HPDE6-E6E7 (cell line): ENCODE data around the gene MAPK7.

ENCODE experiments used
- DNase-seq: peaks from one replicate; pipeline ENCODE4 v3.0.0; 2011; ENCODE audit warnings: missing footprints; ENCODE audit errors: extremely low spot score

MAPK7 gene

DNA sequence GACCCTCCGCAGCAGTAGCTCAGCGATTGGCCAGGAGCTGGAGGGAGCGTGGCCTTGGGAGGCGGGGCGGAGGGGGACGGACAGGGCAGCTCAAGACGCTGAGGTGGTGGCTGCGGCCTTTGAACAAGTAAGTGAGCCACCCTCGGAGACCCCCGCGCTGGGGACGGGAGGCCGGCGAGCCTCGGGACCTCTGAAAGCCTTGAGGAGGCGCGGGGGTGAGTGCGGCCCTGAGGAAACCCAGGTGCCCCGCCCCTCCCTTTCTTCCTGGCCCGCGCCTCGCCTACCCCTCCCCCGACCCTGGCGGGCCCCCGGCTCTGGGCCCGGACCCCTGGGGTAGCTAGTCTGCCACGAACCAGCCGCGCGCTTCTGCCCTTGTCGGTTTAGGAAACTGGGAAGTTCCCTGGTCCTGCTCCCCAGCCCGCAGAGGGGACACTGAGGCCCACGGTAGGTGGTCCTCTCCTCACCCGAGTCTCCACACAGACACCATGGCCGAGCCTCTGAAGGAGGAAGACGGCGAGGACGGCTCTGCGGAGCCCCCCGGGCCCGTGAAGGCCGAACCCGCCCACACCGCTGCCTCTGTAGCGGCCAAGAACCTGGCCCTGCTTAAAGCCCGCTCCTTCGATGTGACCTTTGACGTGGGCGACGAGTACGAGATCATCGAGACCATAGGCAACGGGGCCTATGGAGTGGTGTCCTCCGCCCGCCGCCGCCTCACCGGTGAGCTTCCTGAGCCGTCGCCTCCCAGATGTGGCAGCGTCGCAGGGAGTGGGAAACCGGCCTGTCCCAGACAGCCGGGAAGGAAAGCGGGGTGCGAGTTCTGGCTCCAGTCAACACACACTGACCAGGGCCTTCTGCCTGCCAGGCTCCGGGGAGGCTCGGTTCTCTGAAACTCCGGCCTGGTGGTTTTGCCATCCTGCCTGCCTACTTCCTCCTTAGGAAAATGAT is at the start of gene MAPK7:
MAPK7 (plus strand) TSS at position 83 of the 945 bp plus-strand sequence; CDS start at position 486, 403 bp downstream.
- DNase-seq = no peak

DNA sequence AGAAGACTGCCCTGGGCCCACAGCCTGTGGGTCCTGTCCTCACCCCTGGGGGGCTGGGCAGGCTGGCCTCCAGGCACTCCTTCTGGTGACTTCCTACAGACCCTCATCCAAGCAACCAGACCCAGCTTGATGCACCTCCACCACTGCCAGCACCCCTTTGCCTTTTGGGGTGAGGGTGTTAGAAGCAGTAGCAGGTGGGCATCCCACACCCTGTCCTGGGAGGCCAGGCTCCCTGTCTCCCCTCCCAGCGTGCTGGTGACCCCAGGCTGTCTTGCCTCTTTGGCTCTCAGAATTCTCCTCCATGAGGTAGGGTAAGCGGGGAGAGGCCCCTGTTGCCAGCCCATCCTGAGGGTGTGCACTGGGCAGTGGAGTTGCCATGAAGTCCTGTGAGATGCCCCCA is 49.2 kb upstream of the MAPK7 start:
- DNase-seq = no peak

DNA sequence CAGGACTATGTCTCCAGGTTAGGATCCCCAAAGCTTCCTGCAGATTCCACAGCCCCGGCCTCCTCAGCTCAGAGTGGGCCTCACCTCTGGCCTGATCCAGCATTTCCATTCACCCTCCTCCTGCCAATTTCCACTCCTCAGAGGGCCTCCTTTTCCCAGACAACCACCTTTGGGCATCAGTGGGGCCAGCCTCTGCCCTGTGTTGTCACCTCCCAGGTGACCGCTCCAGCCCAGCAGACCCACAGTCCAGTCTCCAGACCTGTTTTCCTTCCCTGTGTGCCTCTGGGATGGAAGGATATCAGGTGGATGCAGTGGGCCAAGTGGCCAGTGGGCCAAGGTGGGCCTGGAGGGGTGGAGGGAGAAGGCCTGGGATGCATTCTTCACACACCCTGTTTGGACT is 48.5 kb upstream of the MAPK7 start:
- DNase-seq = no peak

DNA sequence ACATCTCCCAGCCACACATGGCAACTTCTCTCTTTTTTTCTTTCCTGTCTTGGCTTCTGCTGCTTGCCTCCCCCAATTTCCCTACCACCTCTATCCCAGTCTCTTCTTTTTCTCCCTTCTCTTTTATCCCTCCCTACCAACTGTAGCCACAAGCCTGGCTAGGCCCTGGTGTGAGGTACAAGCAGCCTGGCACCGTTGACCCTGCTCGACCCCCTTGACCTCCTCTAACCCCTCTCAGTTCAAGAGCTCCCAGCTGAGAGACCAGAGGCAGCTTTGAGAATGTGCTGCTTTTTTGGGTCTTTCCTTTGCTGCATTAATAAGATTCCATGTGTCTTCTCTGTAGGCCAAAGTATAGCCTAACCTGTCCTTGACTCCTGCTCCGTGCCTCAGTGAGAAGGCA is 48.0 kb upstream of the MAPK7 start:
- no peak for DNase-seq

DNA sequence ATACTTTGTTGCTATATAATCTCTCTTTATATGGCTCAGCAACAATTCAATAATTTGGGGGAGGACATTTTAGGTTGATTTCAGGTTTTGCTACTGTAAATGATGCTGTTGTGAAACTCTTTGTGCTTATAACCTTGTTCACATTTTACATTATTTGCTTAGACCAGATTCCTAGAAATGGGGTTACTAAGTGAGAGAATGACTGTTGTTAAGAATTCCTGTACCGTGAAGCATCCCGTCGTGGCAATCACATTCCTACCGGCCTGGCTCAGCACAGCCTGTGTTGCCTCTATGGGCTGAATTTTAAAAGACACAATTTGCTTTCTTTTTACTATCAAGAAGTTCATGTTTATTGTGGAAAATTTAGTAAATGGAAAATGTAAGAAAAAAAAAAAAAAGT is 47.2 kb upstream of the MAPK7 start:
- DNase-seq = no peak

DNA sequence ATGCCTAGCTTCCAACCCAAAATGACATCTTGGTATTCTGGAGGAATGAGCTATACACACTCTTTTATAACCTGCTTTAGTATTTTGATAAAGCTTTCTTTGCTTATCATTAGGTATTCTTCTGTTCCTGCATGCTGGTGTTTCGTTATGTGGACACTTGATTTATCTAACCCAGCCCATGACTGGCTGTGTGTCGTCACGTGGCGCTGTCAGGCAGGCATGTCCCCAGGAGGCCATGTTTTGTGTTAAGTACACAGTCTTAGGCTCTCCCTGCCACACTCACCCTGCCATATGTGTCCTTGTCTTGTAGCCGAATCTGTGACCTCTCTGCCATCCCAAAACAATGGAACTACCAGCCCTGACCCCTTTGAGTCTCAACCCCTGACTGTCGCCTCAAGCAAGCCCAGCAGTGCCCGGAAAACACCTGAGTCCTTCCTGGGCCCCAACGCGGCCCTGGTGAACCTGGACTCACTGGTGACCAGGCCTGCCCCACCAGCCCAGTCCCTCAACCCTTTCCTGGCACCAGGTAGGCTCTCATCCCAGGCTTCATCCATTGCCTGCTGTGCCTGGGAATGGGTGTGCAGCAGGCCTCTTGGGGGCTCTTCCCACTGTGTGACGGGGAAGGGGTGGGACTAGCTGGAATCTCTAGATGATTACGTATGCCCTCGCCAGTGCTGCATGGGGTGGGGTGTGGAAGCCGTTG is 46.6 kb upstream of the MAPK7 start:
- DNase-seq = no peak

DNA sequence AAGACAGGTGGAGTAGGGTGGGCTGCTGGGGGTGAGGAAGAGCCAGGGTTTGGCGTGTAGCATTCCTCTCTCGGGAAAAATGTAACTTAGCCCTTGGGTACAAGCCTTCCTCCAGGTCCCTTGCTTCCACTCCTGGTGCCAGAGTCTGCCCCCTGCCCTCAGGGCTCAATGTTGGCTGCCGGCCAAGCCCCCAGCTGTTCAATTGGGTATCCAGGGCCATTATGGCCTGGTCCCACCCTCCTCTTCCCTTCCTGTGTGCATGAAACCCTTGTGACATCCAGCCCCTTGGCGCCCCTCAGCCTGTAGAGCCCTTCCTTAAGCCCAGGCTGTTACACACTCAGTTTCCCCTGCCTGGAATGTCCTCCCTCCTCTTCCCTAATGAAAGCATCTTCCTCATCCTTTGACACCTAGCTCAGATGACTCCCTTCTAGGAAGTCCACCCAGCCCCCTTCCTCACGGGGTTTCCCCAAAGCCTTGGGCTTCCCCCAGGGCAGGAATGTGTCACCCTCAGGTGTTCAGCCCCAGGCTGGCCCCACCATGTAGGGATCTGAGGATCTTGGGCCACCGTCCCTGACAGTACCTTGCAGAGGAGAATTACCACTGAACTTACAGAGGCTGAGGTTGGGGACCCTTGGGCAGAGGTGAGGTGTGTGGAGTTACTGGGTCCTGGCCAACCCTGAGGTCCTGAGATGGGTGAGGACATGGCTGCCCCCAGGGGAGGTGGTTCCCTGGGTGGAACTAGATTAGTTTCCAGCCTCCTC is 45.7 kb upstream of the MAPK7 start:
- no peak for DNase-seq

DNA sequence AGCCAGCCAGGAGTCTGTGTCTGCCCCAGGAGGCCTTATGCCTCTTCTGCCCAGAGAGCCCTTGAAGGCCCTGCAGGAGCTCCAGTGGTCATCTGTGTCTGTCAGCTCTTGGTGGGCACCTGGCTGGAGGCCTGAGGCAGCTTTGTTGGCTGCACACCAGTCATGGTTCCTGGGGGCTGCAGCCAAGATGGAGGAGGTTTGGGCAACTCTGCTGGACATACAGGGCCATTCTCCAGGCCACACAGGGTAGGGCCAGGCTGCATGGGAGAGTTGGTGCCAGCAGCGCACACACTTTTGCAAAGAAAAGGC is 45.2 kb upstream of the MAPK7 start:
- DNase-seq = no peak

DNA sequence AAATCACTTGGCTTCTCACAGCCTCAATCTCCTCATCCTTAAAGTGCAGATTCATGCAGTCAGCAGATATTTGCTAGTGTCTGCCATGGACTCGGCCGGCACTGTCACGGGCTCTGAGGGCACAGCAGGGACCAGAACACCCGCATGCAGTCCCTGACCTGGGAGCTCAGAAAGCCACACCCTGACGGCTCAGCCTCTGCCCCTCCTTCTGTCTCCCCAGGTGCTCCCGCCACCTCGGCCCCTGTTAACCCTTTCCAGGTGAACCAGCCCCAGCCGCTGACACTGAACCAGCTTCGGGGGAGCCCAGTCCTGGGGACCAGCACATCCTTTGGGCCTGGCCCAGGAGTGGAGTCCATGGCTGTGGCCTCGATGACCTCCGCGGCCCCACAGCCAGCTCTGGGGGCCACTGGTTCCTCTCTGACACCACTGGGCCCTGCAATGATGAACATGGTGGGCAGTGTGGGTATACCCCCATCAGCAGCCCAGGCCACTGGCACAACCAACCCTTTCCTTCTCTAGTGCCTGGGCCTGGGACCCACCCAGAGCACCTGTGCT is 44.5 kb upstream of the MAPK7 start:
- no peak for DNase-seq

DNA sequence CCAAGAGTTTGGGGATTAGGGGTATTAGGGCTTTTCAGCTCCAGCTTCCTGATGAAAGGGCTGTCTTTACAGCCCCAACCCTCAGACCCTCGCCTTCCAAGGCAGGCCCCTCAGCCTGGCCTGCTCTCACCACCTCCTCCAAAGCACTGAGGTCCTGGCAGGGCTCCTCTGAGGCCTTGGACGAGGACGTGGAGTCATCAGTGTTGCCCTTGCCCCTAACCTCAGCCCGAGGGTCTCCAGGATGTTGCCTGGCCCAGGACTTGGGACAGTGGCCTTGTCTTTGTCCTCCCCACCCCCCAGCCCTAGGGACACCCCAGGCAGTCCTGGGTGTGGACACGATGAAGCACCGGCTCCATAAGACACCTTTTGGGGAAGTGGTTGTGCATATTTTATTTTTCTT is 44.0 kb upstream of the MAPK7 start:
- DNase-seq = no peak

DNA sequence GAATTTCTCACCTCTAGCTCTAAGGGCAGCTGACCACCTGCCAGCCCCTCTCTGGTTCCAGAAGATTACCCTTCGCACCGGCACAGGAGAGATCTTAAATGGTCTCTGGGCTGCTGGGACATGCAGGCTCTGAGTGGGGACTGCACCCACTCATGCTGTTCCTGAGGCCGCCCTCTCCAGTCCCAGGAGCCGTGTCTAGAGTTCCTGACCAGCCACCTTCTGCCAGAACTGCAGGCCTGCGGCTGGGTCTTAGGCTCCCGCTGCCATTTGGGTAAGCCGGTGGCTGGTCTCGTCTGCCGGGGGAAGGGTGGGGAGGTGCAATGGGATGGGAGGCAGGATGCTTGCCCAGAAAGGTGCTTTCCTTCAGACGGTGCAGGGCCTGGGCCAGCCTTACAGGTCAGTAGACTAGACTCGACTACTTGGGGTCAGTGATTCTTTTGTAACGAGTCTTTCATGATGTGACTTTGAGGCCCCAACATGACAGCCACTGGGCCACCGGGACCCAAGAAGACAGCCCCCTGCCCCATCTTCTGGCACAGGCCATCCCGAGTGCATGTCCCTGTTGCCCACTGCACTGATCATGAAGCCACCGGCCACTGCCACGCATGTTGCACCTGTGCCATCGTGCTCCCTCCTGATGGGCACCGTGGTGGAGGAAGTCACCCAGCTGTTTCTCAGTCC is 42.2 kb upstream of the MAPK7 start:
- no peak for DNase-seq

DNA sequence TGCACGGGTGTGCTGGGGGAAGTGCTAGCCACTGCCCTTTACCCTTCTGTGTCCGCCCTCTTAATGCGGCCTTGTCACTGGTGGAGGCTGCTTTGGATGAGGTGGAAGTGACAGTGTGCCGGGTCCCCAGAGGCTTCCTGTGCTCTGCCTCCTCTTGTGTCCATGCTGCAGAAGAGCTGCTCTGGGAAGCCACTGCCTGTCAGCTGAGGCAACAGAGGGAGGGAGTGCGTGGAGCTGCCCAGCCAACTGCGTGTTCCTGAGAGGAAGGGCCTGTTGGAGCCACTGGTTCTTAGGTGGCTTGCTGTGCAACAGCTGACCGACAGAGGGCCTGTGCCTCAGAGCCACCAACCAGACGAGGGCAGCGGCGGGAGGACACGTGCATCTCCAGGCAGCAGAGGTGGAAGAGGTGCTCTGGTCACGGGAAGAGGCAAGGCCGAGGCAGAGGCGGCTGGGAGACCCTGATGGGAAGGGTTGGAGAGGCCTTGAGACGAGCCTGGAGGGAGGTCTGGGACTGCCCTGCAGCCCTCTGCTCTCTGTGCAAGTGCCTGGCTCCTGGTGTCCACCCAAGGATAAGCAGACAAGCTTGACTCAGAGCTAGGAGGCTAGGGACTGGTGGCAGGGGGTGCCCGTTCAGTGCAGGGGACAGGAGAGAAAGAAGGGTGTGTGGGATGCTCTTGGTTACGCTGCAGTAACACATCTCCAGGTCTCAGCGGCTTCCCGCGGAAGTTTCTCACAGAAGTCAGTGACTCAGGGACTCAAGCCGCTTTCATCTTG is 41.2 kb upstream of the MAPK7 start:
- no peak for DNase-seq

DNA sequence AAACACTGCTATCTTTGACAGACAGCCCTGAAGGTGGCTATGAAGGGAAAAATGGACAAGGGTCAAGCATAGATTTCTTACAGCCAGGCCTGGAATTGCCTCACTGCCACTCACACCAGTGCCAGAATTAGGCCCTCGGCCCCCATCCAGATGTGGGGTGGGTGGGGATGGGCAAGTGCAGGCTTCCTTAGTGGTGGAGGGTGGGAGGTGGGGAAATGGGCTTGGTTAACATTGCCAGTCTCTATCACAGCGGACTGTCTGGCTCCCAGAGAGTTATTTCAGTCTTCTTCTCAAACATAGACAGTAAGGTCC is 40.6 kb upstream of the MAPK7 start:
- no peak for DNase-seq

DNA sequence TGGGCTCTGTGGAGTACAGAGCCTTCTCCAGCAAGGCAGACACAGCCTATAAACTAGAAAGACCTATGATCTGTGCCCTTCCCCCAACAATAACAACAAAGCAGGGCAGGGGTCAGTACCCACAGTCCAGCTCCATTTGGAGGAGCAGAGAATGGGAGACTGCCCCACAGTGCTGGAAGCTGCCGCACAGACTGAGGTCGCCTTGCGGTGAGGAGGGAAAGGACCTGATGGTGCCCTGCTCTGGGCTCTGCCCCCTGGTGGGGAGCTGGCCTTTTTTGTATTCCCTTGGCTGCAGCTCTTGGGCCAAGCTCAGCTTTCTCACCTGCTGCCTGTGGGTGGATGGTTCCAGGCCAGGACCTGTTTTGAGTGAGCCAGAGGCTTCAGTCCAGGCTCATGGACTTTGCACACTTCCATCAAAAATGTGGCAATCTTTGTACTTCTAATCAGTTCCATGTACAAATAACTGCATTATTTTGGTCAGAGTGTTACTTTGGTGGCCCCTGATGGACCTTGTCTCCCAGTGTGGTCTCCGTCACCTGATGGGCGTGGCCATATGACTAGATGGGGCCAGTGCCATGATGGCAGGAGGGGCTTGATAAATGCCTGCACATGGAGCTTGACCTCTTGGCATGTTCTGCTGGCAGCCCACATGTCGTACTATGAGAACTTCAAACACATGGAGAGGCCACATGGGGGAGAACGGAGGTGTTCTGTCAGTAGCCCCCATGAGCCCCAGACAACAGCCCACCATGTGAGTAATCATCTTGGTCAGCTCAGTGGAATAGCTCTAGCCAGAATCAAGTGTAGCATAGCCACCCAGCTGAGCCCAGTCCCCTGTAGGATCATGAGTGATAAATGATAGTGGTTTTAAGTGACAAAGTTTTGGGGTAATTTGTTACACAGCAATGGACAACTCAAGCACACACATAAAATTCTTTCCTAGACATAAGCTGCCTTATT is 40.0 kb upstream of the MAPK7 start:
- peak; percentile 39 for DNase-seq

DNA sequence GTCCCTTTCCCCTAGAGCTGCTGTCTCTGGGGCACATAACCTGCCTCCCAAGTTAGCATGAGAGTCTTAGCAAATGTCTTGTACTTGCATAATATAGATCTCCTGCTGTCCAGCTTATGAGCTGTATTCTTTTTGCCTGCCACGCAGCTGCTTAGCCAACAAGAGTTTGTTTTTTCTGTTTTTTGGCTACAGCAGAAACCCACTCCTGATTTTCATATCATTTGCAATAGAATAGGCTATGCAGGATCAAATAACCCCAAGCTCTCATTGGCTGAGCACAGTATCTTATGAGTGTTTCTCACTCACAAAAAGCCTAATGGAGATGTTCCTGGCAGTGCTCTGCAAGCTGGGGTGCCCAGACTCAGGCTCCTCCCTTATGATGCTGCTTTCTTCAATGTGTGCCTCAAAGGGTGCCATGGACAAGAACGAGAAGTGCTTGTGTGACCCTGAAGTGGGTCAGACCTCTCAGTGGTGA is 38.9 kb upstream of the MAPK7 start:
- no peak for DNase-seq

DNA sequence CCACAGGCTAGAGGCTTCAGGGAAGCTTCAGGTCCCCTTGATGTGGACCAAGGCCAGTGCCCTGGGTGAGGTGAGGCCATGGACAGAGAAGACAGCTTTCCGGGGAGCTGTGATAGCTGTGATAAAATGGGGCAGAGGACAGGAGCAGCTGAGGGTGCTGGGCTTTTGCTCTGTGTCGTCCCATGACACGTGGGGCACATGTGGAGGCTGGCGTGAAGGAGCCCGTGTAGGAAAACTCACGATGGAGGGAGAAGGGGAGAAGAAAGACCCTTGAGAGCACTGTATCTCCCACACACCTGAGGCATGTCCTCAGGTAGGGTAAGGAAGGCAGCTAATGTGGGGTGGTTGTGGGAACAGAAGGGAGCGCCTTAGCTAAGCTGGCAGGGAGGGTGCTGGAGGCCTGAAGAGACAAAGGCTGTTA is 37.1 kb upstream of the MAPK7 start:
- DNase-seq = no peak

DNA sequence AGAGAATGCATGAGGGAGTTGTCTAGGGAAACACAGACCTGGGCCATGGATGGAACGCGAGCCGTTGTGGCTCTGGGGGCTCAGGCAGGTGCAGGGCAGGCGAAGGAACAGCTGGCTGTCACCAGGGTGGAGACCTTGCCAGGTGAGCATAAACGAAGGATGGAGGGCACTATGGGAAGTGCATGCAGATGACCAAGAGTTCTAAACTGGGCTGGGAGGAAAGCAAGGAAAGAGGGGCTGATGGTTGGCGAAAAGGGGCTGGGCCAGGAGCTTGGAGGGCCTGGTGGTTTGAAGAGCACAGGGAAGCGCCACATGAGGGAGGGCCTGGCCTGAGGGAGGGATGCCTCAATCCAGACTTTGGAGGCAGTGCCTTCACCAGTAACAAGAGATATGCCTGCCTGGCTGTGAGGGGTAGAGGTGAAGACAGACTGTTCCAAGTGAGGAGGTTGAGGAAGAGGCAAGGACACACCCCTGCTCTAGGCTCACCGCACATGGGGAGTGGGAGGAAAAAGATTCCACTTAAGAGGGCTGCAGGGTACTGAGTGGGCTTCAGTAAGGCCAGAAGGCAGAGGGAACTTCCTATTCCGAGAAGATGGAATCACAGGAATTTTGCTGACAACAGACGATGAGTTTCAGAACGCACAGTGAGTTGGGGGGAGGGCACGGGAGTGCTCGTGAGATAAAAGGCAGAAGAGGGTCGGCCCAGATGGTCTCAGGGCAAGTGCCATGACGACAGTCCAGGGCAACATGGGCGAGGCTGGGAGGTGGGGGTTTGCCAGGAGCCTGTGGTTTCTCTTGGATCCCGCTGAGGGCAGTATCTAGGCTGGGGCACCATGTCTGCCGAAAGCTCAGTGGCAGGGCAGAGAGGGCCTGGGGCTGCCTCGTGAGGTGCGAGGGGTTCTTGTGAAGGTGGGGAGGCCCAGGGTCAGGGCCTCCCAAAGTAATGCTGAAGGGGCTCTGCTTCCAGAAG is 36.4 kb upstream of the MAPK7 start:
- DNase-seq = no peak

DNA sequence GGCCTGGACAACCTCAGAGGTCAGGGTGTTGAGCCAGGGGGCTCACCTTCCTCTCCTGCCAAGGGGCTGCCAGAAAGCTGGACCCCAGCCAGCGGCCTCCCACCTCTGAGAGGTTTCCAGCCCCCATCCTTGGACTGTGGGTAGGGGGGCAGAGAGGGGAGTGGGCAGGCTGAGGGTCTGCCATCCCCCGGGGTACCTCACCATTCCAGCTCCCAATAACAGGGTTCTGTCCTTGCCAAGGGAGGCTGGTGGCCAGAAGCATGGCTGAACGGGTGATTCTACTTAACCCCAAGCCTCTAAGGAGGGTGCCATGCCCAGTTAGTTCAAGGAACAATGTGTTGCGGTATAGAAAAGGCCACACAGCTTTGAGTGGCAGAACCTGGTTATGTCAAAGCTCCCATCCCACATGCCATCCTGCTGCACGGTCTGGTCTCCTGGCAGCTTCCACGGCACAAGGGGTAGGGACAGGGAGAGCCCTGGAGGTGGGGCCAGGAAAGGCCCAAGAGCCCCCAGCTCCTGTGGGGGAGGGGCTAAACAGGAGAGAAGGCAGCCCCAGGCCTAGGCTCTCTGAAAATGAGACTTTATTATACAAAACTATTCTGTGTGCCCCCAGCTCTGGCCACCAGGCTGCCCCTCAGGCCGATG is 35.6 kb upstream of the MAPK7 start:
- no peak for DNase-seq
